PC-9 (cell line): ENCODE measurements around the gene SEMA5A. TPM values are rescaled to one million over a fixed set of nuclear protein-coding genes. Genes with fewer than 3 reads are reported as not detected.

Experiments used
- BruUV-seq: library from RNA; stranded (reverse); fragments of 400-500 nt; replicated peaks from 2 replicates; lab custom pipeline; 2021; lab: Mats Ljungman, UMichigan
- CTCF ChIA-PET: fragments of 300-600 bp; sonication (Branson Sonifier 250); formaldehyde crosslinking; loops from one replicate; lab custom pipeline; 2022; ENCODE audit warnings: antibody characterized with exemption; lab: Charles Lee
- POLR2A ChIA-PET: fragments of 300-600 bp; sonication (Branson Sonifier 250); formaldehyde crosslinking; loops from one replicate; lab custom pipeline; 2022; ENCODE audit warnings: antibody characterized with exemption; ENCODE audit not compliant: unreplicated experiment; lab: Charles Lee
- DNase-seq, 2 experiments: peaks; one replicate each; pipeline versions ENCODE4 v3.0.0 to v3.0.0-alpha.2; 2015 to 2022; ENCODE audit warnings: mixed read lengths in 1 of 2
- H2AFZ ChIP-seq: fragments of 200-600 bp; sonication (generic); 2 replicates; pipeline ENCODE4 v1.8.1; 2017; ENCODE audit warnings: antibody characterized with exemption
- H3F3A ChIP-seq: fragments of 200-600 bp; sonication (generic); 2 replicates; pipeline ENCODE4 v1.8.1; 2017; ENCODE audit warnings: antibody characterized with exemption, mild to moderate bottlenecking, low read depth; ENCODE audit not compliant: insufficient read depth
- H3K27ac ChIP-seq: fragments of 200-600 bp; sonication (generic); 2 replicates; pipeline ENCODE4 v1.6.1; 2016; ENCODE audit warnings: mixed run types
- H3K27me3 ChIP-seq: fragments of 200-600 bp; sonication (generic); 2 replicates; pipeline ENCODE4 v1.6.1; 2016; ENCODE audit warnings: low read depth, mixed run types; ENCODE audit not compliant: insufficient read depth
- H3K36me3 ChIP-seq: fragments of 200-600 bp; sonication (generic); 2 replicates; pipeline ENCODE4 v1.6.1; 2016; ENCODE audit warnings: low read depth, mixed run types
- H3K4me1 ChIP-seq: fragments of 200-600 bp; sonication (generic); replicated peaks from 2 replicates; pipeline ENCODE4 v1.6.1; 2016; ENCODE audit warnings: mixed run types; ENCODE audit not compliant: insufficient read depth
- H3K4me2 ChIP-seq: fragments of 200-600 bp; sonication (generic); 2 replicates; pipeline ENCODE4 v1.6.1; 2017; ENCODE audit warnings: mixed run types
- H3K4me3 ChIP-seq: fragments of 200-600 bp; sonication (generic); 2 replicates; pipeline ENCODE4 v1.6.1; 2016; ENCODE audit warnings: mixed run types
- H3K79me2 ChIP-seq: fragments of 200-600 bp; sonication (generic); 2 replicates; pipeline ENCODE4 v1.6.1; 2017; ENCODE audit warnings: low read depth, mixed run types
- H3K9me2 ChIP-seq: fragments of 200-600 bp; sonication (generic); 2 replicates; pipeline ENCODE4 v1.8.1; 2017; ENCODE audit warnings: mild to moderate bottlenecking; ENCODE audit not compliant: insufficient read depth
- H3K9me3 ChIP-seq: fragments of 200-600 bp; sonication (generic); 2 replicates; pipeline ENCODE4 v1.8.1; 2016; ENCODE audit warnings: low read depth; ENCODE audit not compliant: insufficient read depth
- H4K20me1 ChIP-seq: fragments of 200-600 bp; sonication (generic); 2 replicates; pipeline ENCODE4 v1.8.1; 2017; ENCODE audit not compliant: insufficient read depth
- CTCF ChIP-seq: fragments of 200-600 bp; sonication (generic); conservative IDR thresholded peaks from 2 replicates; pipeline ENCODE4 v1.6.1; 2017; ENCODE audit warnings: mixed run types, antibody characterized with exemption, mild to moderate bottlenecking, moderate library complexity
- EZH2 ChIP-seq: fragments of 200-600 bp; sonication (generic); IDR thresholded peaks from 2 replicates; pipeline ENCODE4 v1.8.0; 2017; ENCODE audit warnings: antibody characterized with exemption, low read depth
- intact Hi-C: fragments of 100-400 bp; cut with micrococcal nuclease; formaldehyde crosslinking; loops from one replicate; pipeline ENCODE4 v1.10.0; 2022; ENCODE audit not compliant: unreplicated experiment
- total RNA-seq: library from RNA; stranded (reverse); gene quantifications from 2 replicates; pipeline ENCODE4 v1.2.3, GENCODE V29; 2021

The SEMA5A gene
- total RNA-seq, 1 experiment from 2014 or later = not detected

- CTCF ChIA-PET = no interaction called here
- H3K27ac ChIP-seq = no peak overlapping the region
- no peak for TF ChIP-seq EZH2
- no peak for TF ChIP-seq CTCF
- no peaks in the 10 kb centered on the region for H3K79me2 ChIP-seq
- no peaks in the 10 kb centered on the region for H3K9me3 ChIP-seq
- no peaks in the 10 kb centered on the region for H4K20me1 ChIP-seq
- no peak overlapping the region for H3K4me2 ChIP-seq
- H3K4me1 ChIP-seq = no peaks in the 10 kb centered on the region
- no peak overlapping the region for H2AFZ ChIP-seq
- no peak for DNase-seq
- intact Hi-C loops = no loop called here
- no peaks in the 10 kb centered on the region for H3F3A ChIP-seq
- POLR2A ChIA-PET = no interaction called here
- no TSS peak for BruUV-seq
- no peaks in the 10 kb centered on the region for H3K9me2 ChIP-seq
- no peak overlapping the region for H3K4me3 ChIP-seq
- no peaks in the 10 kb centered on the region for H3K27me3 ChIP-seq
- no peaks in the 10 kb centered on the region for H3K36me3 ChIP-seq
These were observed 362.8 kb downstream of the SEMA5A start for GRCh38 chr5:9182899-9183695.

- Histone ChIP-seq H3K27me3 (no peaks in the 10 kb centered on the region), H3K79me2 (no peaks in the 10 kb centered on the region), H3K27ac (no peak overlapping the region), H2AFZ (no peak overlapping the region), H3K4me3 (no peak overlapping the region), H3K36me3 (no peaks in the 10 kb centered on the region), H3K9me2 (no peaks in the 10 kb centered on the region), H3K4me1 (0 out of 2 replicates have a peak, but pooled peaks cover 4% of the 10 kb centered on the region), H3K9me3 (no peaks in the 10 kb centered on the region; the same call in 1 of the 2 replicates), H3F3A (no peaks in the 10 kb centered on the region), H3K4me2 (no peak overlapping the region), H4K20me1 (no peaks in the 10 kb centered on the region)
- ChIA-PET CTCF (no interaction called here), POLR2A (no interaction called here)
- no TSS peak for BruUV-seq
- intact Hi-C loops = no loop called here
- TF ChIP-seq CTCF (no peak), EZH2 (no peak)
- DNase-seq = no peak
These were observed 369.2 kb downstream of the SEMA5A start for GRCh38 chr5:9176641-9177040.

- Histone ChIP-seq H3K27ac (no peak overlapping the region), H3K4me1 (0 out of 2 replicates have a peak, but pooled peaks cover 4% of the 10 kb centered on the region), H3K79me2 (no peaks in the 10 kb centered on the region), H2AFZ (no peak overlapping the region), H3K9me3 (no peaks in the 10 kb centered on the region; the same call in 1 of the 2 replicates), H3K27me3 (no peaks in the 10 kb centered on the region), H4K20me1 (no peaks in the 10 kb centered on the region), H3K4me2 (no peak overlapping the region), H3F3A (no peaks in the 10 kb centered on the region), H3K9me2 (no peaks in the 10 kb centered on the region), H3K36me3 (no peaks in the 10 kb centered on the region), H3K4me3 (no peak overlapping the region)
- CTCF ChIA-PET = no interaction called here
- BruUV-seq = no TSS peak
- POLR2A ChIA-PET = no interaction called here
- TF ChIP-seq CTCF (no peak), EZH2 (no peak)
- no peak for DNase-seq
- intact Hi-C loops = no loop called here
These were observed 371.4 kb downstream of the SEMA5A start for GRCh38 chr5:9174446-9174845.
